GM21447 (cell line): Measurements from ENCODE around the gene DYNC2H1.

Experiments
- ATAC-seq: cut with Tn5 transposase; IDR thresholded peaks from one replicate; pipeline ENCODE4 v1.9.1; 2021; ENCODE audit not compliant: unreplicated experiment

The DYNC2H1 gene

DNA sequence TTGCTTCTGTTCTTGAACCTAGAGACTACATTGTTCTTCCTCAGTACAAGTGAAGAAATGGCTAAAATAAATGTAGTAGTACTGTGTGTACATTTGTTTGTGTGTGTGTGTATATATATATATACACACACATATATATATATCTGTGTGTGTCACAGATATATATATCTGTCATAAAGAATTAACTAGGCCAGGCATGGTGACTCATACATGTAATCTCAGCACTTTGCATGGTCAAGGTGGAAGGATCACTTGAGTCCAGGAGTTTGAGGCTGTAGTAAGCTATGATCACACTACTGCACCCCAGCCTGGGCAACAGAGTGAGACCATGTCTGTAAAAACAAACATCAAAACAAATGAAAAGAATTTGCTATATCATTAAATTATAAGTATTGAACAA lies 164.8 kb downstream of the DYNC2H1 start:
- ATAC-seq, result no peak

DNA sequence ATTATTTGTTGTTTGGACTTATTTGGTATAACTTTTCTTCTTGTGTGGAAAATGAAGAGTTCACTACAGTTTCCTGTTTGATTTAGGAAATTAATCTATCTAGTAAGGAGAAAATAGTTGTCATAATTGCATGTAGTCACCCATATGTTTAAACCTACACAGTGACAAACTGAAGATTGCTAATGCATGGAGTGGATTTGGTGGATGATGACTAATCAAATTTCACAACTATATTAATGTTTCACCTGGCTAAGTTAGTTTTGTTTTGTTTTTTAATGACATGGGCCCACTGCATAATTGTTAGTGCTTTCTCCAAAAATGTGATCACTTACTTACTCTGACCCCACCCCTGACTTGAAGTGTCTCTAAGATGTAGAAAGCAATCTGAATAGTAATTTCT lies 170.6 kb downstream of the DYNC2H1 start:
- no peak for ATAC-seq

DNA sequence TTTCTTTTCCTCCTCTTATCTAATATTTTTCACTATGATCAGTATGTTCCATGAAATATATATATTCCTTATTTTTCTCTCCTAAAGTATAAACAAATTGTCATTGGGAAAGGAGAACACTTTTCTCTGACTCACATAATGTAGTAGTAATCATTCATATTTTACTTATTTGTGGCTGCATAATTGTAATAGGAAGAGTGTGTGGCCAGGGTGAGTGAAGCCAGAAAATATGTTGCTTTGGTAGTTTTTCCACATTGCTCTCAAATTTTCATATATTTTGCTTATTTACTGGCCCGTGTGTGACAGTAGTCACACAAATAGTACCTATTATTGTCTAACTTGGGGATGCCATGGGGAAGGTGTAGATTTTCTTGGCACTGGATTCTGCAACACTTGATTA lies 172.1 kb downstream of the DYNC2H1 start:
- no peak for ATAC-seq

DNA sequence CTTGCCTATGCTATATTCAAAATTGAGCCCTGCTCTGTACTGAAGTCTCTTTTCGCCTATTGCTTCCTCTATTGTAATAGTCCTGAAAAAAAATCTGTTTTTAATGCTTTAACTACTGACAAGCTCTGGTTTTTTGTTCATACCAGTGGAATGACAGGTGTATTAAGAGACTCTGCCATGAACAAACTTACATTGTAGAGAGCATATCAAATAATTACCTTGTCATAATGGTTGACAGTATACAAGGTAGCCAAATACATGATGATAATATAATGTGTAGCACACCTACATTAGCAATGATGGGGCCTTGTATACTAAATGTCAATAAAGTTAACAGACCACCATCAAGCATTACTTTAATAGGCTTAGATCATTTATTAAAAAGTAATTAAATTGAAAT lies 175.0 kb downstream of the DYNC2H1 start:
- no peak for ATAC-seq

DNA sequence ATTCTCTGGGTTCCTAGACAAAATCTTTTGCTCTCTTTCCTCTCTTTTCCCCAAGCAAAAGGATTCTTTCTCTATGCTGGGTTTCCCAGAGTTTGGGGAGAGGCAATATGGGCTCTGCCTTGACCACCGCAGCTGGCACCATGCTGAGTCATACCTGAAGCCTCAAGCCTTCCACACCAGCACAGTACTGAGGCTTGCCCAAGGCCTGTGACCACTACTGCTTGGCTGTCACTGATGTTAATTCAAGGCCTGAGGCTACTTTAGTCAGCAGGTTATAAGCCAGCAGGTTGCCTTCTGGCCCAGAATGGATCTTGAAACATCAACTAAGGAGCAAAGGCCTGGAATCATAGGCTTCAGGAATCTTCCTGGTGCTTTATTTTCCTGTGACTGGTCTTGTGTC lies 185.3 kb downstream of the DYNC2H1 start:
- no peak for ATAC-seq

DNA sequence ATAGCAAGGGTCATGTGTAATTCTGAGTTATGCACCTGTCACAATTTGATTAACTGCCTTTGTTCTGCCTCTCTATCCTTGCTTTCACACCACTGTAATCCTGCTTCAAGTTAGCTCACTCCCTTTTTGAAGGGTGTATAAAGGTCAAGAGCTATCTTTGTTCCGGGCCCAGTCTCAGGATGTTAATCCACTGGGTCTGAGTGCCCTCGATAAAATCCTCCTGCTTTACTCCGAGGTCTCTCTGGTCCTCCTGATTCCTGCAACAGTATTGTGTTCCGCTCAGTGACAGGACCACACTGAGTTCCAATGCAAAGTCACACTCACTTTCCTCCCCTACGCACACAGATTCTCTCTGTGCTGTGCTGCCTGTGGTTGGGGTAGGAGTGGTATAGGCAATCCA lies 186.5 kb downstream of the DYNC2H1 start:
- no peak for ATAC-seq

DNA sequence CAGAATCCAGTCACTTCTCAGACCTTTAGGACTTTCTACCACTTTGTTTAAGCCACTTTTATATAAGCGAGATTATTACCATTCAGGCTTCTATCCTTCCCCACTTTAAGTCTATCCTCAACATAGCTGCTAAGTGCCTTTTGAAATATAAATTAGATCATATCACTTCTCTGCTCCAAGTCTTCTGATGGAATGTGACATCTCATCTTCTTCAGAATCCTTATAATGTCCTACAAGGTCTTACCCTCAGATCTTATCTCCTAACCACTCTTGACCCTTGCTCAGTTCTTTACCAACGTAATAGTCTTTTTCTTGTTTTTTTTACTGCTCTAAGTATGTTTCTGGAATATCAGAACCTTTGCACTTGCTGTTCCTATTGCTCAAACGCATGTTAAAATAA lies 188.7 kb downstream of the DYNC2H1 start:
- ATAC-seq, result no peak

DNA sequence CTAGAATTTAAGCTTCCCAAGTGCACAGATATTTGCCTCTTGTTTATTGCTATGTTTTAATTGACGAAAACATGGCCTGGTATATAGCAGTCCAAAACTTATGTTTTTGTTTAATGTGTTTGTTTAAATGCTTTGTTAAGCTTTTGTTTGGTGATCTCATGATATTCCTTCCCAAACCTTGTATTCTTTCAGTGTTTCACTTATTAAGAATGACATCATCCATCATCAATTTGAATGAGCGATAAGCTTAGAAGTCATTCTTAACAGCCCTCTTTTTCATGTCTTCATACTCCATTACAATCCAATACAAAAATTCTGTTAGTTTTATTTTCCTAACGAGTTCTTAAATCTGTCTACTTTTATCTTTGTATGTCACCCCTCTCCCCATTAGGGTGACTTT lies 206.0 kb downstream of the DYNC2H1 start:
- no peak for ATAC-seq

DNA sequence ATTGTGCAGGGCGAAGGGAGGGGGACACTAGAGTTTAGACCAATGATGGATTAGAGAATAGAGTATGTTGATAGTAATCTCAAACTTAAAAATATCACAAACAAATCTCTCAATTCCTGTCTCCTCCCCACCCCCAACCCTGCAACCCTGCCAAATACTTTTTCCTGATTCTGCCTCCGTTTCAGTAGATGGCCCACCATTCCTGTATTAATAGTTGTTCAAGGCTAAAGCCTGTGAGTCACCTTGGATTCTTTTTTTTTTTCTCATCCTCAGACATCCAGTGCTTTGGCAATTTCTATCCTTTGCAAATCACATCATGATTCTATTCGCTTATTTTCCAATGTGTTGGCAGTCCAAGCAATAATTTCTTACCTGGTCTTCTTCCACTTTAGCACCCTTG lies 207.9 kb downstream of the DYNC2H1 start:
- no peak for ATAC-seq

DNA sequence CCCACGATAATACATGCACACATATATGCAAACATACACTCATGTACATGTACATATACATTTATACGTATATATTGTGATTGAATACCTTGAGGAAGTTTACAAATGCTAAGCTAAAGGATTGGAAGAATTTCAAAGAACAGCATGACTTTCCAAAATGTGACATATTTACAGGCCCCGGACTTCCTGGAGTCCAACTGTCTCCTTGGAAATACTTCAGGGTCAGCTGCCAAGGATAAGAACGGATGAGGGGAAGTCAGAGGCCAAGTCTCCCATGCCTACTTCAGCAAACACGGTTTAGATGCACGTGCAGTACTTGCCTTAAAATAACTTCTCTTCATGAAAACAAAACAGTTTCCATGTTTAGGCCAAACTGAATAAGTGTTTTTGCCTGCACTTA lies 213.6 kb downstream of the DYNC2H1 start:
- no peak for ATAC-seq

DNA sequence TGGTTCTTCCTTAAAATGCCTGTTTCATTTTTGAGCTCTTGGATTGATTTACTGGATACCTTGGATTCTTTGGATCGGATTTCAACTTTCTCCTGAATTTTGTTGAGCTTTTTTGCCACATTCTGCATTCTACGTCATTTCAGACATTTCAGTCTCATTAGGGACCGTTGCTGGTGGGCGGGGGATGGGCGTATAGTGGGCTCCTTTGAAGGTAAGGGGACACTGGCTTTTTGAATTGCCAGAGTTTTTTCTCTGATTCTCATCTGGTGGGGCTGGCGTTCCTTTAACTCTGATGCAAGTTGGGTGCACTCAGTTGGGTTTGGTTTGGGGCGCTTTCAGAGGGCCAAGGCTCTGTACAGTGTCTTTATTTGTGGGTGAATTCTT lies 216.5 kb downstream of the DYNC2H1 start:
- no peak for ATAC-seq

DNA sequence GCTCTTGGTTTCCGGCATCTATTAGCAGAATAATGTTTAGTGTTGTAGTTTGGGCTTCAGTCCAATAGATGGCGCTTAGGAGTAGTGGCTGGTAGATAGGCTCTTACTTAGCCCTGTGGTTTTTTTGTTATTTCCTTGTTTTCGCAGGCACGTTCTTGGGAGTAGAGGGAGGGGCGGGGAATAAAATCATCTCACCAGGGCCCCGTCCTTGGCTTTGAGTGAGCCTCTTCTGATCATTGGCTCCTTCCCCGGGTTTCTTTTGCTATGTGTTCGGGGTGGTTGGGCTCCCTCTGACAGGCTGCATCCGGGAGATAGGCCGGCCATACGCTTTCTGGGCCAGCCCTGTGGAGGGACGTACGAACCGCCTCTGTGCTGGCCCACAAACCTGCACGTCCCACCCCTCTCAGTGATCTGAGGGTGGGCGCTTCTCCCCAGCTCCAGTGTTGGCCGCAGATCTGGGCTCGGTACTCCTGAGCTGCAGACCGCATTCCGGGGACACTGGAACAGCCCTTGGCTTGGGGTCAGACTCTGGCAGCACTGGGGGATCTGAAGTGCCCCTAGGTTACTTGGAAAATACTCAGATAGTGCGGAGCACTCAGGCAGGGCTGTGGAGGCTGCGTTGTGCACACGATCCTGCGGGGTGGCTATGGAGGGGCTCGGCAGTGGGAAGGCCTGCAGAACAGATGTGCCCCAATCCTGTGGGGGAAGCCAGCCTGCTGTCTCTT lies 217.0 kb downstream of the DYNC2H1 start:
- peak; percentile 97 for ATAC-seq

DNA sequence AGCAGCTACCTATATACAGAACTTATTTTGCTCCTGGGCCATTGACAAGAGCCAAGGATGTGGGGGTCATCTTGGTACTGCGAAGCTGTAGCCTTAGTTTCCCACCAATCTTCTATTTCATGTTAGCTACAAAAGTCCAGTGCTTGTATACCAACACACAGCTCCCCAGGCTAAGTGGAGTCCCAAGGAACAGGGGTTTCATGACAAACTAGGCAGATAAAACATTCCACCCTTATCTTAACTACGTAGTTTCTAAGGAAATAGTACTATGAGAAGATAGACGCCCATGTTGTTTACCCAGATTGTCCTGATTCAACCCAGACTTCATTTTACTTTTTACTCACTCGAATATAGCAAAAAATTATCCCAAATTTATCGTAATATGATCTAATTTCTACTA lies 218.5 kb downstream of the DYNC2H1 start:
- no peak for ATAC-seq

DNA sequence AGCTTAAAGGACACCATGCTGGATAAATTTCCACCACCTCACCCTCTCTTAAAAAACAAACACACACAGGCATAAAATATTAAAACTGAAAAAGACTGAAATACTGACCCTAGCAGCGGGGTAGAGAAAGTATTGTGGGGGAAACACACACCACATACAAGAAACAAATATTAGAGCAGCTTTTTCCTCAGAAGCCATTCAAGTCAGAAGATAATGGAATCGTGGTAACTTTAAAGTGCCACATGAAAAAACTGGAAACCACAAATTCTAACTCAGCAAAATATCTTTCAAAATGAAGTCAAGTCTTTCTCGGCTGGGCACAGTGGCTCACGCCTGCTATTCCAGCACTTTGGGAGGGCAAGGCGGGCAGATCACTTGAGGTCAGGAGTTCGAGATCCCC lies 223.2 kb downstream of the DYNC2H1 start:
- no peak for ATAC-seq

DNA sequence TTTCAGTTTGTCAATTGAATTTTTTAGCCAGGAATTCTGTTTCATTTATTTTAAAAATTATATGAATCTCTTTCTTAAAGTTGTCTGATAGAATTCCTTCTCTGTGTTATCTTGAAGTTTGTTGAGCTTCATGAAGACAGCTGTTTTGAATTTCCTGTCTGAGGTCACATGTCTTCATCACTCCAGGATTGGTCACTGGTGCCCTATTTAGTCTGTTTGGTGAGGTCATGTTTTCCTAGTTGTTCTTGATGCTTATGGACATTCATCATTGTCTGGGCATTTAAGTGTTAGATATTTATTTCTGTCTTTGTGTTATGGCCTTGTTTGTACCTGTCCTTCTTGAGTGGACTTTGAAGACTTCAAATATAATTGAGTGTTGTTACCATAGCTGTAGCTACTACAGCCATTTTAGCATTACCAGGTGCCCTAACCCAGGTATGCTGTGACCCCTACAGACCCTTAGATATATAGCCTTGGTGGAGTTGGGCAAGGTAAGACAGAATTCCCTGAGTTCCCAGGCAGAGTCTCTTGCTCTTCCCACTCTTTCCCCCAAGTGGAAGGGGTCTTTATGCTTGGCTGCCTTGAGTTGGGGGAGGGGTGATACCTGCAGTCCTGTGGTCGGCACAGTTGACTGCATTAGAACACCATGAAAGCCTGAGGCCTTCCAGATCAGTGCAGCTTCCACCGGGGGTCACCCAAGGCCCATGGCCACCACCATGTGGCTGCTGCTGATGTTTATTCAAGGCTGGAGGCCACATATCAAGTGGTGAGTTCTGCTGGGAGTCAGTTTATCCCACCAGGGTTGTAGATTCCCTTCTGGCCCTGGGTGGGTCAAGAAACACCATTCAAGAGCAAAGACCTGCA lies 229.6 kb downstream of the DYNC2H1 start:
- no peak for ATAC-seq

DNA sequence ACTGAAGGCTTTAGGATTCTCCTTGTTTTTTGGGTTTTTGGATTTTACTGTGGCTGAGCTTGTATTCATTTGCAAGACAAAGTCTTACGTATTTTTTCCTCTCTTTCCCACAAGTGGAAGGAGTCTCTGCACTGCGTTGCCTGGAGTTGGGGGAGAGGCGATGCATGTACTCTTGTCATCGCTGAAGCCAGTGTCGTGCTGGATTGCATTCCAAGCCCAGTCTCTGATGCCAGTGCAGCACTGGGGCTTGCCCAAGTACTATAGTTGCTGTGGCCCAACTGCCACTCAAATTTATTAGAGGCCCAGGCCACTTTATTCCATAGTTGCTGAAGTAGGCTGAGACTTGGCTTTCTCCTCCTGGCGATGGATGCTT lies 230.2 kb downstream of the DYNC2H1 start:
- ATAC-seq, result no peak

DNA sequence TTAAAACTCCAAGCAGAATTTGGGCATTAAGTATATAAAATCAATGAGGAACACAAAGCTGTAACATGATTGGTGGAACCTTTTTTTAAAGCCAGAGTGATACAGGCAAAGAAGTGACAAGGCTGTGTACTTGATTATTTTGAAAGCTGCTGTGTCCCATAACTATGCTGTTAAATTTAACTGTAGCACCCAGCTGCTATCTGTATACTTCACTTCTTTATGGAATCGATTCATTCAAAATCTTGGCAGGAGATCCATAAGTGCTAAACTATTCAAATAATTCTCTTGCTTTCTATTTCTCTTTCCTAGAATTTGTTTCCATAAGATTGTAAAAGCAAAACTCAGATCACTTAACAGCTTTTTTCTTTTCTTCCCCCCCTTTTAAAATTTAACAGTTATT lies 231.7 kb downstream of the DYNC2H1 start:
- ATAC-seq, result no peak

DNA sequence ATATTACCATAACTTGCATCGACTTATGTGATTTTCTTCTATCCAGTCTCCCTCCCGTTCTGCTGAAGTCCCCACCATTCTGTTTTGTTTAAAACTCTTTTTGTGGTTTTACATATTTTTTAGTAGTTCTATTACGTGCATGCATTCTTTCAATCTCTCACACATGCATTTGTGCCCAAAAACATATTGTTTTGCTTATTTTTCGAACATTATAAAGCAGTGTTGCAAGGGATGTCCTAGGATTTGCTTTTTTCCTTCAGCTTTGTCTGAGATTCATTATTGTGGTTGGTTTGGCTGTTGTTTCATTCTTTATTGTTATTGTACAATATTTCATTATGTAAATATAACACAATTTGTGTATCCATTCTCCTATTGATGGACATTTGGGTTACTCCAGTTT lies 235.7 kb downstream of the DYNC2H1 start:
- no peak for ATAC-seq

DNA sequence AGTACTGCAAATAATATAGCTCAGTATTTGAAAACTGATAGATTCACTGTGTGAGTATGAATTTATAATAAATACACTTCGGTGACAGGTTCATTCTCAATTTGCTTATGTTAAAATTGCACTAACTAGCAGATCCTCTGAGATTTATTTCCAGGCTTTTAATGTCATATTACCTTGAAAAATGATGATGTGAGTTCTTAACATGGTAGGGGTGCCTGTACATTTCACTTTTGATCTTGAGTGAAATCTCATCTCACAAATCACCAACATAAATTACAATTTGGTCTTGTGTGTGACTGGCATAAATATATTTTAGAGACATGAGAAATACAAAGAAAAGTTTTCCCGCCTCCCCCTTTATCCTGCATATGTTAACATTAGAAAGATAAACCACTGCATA lies 240.4 kb downstream of the DYNC2H1 start:
- ATAC-seq, result no peak

DNA sequence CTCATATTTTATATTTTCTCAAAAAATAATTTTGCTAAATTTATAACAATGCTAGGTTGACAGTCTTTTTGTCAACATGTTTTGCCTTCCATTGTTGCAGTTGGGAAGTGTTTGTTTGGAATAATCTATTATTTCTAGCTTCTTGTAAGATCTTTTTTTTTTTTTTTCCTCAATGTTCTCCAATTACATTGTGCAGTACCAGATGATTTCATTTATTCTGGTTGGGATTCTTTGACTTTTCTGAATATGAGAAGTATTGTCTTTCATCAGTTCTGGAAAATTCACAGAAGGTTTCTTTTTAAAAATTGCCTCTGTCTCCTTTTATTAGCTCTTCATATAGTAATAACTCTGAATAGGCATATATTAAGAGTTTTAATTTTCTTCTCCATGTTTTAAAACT lies 245.4 kb downstream of the DYNC2H1 start:
- ATAC-seq, result no peak

DNA sequence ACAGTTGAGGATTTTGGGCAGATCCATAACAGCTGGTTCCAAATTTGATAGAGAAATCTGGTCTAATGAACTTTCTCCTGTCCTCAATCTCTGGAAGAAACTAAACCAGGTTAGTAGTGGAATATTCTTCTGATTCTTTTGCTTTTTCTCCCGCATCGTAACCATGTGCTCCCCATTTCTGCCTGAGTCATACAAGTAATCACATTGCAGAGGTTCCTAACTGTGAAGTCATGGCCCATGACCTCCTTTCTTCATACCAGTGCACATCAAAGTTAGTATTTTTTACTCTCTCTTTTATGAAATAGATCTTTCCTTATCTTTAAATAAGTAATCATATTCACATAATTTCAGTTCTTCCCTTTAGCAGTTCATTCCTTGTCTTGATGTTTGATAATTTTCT lies 249.0 kb downstream of the DYNC2H1 start:
- no peak for ATAC-seq

DNA sequence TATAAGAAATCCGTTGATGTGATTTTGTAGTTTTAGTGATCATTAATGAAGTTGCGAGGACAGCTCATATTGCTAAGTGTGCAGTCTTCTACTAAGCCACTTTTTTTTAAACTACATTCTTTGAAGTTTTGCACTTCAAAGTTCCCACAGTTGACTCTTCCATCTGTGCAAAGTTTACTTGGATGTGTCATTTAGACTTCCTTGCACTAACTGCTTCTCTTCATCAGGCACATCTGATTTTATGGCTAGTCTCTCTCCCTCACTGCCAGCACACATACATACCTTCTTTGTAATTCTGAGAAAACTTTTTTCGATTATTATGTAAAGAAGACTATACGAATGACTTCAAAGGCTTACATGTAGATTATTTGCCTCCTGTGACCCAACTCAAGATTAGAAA lies 250.0 kb downstream of the DYNC2H1 start:
- no peak for ATAC-seq

DNA sequence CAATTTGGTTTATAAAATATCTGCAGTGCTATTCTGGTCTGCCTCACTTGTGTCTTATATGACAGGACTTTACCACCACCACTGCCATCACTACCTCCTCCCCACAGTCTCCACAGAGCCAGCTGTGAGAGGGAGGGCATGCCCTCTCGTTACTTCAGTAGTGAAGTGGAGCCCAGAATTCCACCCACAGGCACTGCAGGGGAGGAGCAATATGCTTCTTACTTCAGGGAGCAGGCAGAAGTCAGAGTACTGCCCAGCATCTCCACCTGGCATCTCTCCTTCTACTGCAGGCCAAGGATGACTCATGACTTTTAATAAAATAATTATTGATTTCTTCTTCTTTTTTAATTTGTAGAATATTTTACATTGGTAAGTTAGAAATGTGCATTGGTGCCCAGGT lies 255.5 kb downstream of the DYNC2H1 start:
- no peak for ATAC-seq
